GM19468 (cell line): ENCODE measurements around the gene KIAA1328.

Source experiments
- ATAC-seq: cut with Tn5 transposase; IDR thresholded peaks from one replicate; pipeline ENCODE4 v1.9.1; 2021; ENCODE audit warnings: mild to moderate bottlenecking, moderate library complexity, moderate number of reproducible peaks; ENCODE audit not compliant: unreplicated experiment; ENCODE audit errors: extremely low read depth

KIAA1328 gene

GRCh38 chr18:37266290-37266689, 437.4 kb downstream of the KIAA1328 start:
- ATAC-seq: no peak

- no peak for ATAC-seq
Observed at GRCh38 chr18:37270038-37270665, 441.2 kb downstream of the KIAA1328 start.

GRCh38 chr18:37270666-37271052, 441.7 kb downstream of the KIAA1328 start:
- no peak for ATAC-seq

GRCh38 chr18:37272226-37272625, 443.3 kb downstream of the KIAA1328 start:
- no peak for ATAC-seq

- no peak for ATAC-seq
Observed at GRCh38 chr18:37272841-37273240, 443.9 kb downstream of the KIAA1328 start.

GRCh38 chr18:37274309-37275236, 445.6 kb downstream of the KIAA1328 start:
- no peak for ATAC-seq

GRCh38 chr18:37275237-37275741, 446.4 kb downstream of the KIAA1328 start:
- no peak for ATAC-seq

GRCh38 chr18:37276111-37276890, 447.4 kb downstream of the KIAA1328 start:
- ATAC-seq: no peak

- no peak for ATAC-seq
Observed at GRCh38 chr18:37277804-37278203, 448.9 kb downstream of the KIAA1328 start.
